GM19452 (cell line): ENCODE results near the gene HOPX.
"Not testable (repeated sequence)": the region's sequence is repeated elsewhere in the genome, so short reads cannot be mapped to it uniquely, and the experiment has no call there.

Experiments
- ATAC-seq: cut with Tn5 transposase; IDR thresholded peaks from one replicate; pipeline ENCODE4 v1.9.1; 2021; ENCODE audit not compliant: unreplicated experiment

Gene HOPX, protein sequence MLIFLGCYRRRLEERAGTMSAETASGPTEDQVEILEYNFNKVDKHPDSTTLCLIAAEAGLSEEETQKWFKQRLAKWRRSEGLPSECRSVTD

DNA sequence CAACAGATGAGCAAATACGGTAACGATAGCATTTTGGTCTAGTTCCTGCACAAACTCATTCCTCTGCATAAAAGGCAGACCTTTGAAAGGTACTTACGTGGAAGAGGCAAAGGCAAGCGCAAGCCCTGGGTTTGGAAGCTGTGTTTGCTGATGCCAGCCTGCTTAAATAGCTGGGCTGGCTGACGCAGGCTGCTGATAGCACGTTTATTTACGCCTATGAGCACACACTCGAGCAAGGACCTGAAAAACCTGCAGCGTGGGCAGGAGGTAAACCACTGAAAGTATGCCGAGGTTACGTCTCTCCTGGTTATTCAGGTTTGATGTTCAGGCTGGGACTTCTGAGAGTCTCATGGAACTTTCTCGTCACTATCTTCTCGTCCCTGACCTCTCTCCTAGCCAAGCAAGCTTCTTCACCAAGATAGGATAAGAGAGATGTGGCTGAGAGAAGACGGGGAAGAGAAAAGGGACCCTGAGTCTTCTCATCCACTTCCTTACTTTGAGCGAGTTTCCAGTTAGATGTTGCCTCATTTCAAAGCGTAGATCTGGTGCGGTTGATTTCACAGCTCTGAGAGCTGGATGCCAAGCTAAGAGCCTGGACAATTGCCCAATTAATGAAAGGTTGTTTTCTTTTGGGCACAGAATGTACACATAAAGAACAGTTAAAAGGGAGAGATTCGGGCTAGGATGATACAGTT is at the start of gene HOPX:
TSS of gene HOPX (minus strand) at position 139 of the 695 bp plus-strand sequence. CDS start 23,480 bp downstream, outside the sequence.
- ATAC-seq = no peak

DNA sequence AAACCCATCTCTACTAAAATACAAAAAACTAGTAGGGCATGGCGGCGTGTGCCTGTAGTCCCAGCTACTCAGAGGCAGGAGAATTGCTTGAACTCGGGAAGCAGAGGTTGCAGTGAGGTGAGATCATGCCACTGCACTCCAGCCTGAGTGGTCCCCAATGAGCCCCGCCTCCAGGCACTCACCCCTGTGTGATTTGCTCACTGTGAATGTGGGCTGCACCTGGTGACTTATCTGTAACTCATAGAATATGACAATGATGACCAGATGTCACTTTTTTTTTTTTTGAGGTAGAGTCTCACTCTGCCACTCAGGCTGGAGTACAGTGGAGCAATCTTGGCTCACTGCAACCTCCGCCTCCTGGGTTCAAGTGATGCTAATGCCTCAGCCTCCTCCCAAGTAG is 49.0 kb upstream of the HOPX start:
- no peak for ATAC-seq

DNA sequence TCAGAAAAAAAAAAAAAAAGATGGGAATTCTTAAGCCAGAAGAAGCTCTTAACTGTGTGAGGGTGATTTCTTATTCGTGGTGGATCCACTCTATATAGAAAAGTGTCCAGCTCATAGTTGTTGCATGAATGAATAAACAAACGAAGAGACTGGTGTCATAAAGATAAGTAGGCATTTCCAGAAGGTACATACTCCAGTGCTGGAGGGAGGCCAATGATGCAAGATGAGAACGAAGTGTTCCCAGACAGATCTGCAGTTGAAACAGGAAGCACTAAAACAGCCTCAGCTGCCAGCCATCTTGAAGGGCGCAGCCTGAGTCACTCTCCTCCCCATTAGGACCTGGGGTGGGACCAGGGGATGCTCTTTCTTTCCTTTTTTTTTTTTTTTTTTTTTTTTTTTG is 47.4 kb upstream of the HOPX start:
- ATAC-seq = no peak

DNA sequence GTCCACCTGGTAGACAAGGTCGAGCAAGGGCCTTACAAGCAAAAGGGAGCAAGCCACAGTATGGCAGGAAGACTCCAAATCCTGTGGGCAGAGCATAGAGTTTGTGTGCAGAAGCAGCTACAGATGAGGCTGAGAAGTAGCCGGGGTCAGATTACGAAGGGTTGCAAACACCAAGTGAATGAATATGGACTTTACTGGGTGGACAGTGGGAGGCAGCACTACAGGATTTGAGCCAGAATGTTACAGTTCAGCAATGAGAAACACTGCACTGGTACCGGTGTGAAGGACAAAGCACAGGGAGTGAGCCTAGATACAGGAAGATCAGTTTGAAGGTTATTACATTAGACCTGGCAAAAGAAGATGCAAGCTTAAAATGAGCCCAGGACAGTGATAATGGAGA is 46.1 kb upstream of the HOPX start:
- ATAC-seq = no peak

DNA sequence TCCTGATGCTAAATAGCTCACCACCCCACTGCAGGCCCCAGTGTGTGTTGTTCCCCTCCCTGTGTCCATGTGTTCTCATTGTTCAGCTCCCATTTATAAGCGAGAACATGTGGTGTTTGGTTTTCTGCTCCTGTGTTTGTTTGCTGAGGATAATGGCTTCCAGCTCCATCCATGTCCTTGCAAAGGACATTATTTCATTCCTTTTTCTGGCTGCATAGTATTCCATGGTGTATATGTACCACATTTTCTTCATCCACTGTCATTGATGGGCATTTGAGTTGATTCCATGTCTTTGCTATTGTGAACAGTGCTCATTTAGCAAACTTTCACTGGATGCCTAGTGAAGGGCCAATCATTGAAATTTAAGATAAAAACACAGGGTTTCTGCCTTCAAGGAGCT is 45.5 kb upstream of the HOPX start:
- not testable (repeated sequence) for ATAC-seq

DNA sequence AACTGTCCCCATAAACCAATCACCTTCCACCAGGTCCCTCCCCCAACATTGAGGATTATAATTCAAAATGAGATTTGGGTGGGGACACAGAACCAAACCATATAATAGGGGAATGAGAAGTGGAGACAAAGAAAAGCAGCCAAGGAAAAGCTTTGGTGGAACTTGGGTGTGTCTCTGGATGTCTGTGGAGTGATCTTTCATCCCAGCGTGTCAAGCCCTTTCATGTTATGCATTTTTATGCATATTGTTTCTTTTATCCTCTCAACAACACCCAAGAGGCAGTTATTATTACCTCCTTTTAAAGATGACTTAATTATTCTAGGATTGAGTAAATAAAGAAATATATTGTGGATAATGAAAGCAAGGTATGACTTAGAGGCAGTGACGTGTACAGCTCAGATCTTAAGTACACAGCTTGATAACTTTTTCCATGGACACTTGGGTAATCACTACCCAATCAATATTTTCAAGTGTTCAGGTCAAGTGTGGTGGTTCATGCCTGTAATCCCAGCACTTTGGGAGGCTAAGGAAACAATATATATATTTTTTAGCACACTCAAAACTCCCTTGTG is 42.6 kb upstream of the HOPX start:
- no peak for ATAC-seq

DNA sequence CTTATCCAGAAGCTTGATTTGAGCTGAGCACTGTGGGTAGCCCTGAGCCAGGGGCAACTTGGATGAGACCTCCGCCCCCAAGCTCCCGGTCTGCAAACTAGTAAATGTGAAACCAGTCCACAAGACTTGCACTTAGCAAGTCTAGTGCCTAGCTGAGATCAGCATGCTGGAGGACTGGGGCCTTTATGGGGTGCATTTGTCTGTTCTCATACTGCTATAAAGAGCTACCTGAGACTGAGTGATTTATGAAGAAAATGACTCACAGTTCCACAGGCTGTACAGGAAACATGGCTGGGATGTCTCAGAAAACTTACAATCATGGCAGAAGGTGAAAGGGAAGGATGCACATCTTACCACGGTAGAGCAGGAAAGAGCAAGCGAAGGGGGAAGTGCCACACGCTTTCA is 42.1 kb upstream of the HOPX start:
- ATAC-seq = no peak

DNA sequence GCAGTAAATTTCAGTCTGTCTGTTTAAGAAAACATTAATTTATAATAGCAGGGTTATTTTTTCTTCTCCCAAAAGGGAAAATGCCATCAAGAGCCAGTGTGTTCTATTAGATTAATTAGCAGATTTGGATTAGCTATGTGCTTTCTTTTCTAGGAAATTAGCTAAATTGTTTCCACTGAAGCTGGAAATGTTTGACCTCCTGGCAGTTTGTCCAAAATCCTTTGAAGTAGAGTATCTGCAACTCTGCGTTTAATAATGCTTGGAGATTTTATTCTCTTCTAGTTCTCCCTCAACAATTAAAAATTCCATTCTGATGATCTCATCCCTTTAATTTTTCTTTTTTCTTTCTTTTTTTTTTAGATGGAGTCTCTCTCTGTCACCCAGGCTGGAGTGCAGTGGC is 27.1 kb upstream of the HOPX start:
- no peak for ATAC-seq

DNA sequence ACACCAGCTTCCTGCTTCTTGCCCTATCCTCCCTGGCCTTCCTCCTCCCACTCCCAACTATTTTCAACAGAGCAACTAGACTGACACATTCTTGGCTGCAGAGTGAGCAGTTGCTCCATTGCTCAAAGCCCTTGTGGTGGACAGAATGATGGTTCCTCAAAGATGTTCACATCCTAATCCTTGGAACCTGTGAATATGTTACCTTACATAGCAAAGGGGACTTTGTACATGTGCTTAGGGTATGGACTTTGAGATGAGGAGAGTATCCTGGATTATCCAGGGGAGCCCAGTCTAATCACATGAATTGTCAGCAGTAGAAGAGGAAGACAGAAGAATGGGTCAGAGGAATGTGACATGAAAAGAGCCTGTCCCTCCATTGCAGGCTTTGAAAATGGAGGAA is 24.9 kb upstream of the HOPX start:
- no peak for ATAC-seq

DNA sequence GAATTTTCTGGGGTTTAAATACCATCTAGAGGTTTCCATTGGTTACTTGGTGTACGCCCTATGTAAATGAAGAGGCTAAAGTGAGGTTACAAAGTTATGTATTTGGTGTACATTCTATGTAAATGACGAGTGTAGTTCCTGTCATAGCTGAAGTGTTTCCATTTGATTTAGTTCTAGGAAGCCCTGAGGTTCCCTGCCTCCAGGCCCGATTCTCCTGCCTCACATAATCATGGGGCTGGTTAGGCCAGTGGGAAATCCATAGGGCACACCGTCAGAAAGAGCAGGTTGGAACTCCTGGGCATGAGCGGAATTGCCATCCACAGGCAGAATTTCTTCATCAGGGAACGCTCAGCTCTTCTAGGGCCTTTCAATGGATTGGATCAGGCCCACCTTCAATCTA is 24.2 kb upstream of the HOPX start:
- no peak for ATAC-seq

DNA sequence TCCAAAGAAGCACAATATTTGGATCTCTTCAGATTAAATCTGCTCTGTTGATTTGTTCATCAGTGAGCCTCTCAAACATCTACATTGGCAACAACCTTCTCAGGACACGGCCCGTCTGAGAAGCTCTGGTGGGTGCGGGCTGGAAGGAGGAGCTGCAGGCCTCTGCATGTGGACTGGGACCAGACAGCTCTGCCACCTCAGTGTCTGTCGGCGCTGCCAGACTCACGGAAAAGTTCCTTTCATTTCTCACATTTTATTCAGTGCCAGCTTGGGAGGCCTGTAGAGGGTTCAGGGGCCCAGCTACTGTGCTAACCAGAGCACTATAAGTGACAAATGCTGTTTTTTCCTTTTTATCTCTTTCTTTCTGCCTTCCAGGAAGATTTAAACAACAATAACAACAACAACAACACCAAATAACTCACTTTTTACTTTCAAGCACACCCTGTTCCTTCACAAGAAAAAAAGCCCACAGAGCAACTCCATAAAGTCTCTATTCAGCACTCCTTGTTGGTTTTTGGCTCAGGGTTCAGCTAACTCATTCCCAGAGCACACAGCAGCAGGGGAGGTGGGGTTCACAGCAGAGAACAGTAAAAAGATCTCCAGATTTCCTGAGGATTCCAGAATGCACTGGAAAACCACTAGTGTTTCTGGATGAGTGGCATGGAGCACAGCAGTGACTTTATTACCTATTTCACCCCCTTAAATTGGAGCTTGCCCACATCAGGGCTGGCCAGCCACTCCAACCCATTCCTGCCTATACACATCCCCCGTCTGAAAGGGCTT is 23.2 kb upstream of the HOPX start:
- ATAC-seq = no peak

DNA sequence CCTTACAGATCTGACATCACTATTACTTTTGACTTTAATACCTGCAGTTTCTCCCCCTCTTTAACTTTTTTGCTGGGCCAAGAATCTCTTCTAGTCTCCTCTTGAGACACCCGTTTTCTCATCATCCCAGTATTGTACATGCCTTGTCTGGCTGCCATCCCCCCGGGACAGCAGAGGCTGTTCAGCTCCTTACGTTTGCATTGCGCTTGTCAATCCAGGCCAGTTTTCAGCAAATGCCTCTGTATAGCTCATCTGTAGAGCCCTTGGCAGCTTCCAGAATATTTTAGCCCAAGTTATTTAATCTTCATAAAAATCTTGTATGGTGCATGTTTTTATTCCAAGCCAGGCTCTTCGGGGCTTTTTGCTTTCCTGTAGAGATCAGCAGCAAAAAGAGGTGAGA is 22.3 kb upstream of the HOPX start:
- ATAC-seq = no peak

DNA sequence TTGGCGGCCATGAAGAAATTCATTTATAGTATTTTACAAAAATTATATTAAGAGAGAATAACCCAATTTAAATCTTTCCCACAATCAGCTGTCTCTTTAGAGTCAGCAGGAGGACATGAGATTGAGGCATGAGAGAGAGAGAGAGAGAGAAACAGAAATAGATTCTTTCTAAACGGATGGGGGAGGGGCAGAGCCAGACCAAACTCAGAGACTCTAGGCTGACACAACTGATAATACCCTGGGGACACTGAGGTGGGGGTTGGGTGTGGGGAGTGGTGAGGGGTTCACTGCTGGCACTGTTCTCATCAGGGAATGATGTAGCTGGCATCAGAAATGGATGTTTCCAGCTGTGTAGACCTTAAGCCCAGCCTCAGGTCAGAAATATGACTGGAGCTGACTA is 20.5 kb upstream of the HOPX start:
- ATAC-seq = no peak

DNA sequence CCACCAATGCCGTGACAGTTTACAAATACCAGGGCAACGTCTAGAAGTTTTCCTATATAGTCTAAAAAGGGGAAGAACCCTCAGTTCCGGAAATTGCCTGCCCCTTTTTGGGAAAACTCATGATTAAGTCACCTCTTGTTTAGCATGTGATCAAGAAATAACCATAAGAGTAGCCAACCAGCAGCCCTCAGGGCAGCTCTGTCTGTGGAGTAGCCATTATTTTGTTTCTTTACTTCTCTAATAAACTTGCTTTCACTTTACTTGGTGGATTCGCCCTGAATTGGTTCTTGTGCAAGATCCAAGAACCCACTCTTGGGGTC is 20.0 kb upstream of the HOPX start:
- no peak for ATAC-seq

DNA sequence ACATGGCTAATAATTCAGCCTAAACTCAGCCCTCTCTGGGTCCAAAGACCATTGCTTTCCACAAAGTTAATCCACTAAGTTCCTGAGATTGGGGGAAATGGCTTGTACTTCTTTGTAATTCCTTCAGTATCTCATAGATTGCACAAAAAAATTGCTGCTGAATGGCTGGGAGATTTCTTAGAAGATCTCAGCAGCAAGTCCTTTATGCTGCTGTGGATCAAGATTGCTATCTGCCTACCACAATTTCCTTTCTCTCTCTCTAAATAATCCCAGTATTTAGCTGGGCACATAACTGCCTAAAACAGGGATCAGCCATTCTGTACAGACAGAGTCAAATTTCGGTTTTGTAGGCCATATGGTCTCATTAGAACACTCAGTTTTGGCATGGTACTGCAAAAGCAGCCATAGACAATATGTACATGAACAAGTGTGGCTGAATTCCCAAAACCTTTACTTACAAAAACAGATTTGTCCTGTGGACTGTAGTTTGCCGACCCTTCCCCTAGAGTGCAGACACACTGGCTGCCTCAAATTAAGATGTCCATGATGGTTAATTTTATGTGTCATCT is 18.5 kb upstream of the HOPX start:
- no peak for ATAC-seq

DNA sequence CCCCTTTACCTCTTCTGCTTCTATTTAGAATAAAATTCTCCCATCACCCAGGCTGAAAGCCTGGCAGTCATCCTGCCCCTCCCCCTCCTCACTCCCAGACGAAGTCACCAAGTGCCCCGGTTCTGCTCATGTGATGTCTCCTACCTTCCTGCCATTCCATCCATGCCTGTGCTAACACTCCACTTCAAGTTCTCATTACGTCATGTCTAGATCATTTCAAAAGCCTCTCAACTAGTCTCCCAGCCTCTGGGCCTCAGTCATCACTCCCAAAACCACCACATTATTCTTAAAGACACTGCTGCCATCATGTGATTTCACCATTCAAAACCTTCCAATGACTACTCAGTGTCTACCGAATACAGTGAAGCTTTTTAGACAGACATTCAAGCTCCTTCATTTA is 17.2 kb upstream of the HOPX start:
- ATAC-seq = no peak

DNA sequence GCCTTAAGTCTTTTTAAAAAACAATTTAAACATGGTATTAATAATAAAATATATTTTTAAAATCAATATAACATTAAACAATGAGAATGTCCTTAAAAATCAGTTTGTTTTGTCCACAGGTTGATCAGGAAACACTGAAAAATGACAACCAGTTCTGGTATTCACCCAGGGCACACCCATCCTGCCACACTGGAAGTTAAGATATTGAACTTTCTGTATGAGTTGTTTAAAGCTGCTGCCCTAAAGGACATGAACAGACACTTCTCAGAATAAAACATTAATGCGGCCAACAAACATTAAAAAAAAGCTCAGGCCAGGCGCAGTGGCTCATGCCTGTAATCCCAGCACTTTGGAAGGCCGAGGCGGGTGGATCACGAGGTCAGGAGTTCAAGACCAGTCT is 15.0 kb upstream of the HOPX start:
- ATAC-seq = no peak

DNA sequence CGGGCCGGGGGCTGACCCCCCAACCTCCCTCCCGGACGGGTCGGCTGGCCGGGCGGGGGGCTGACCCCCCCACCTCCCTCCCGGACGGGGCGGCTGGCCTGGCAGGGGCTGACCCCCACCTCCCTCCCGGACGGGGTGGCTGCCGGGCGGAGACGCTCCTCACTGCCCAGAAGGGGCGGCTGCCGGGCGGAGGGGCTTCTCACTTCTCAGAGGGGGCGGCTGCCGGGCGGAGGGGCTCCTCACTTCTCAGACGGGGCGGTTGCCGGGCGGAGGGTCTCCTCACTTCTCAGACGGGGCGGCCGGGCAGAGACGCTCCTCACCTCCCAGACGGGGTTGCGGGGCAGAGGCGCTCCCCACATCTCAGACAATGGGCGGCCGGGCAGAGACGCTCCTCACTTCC is 12.4 kb upstream of the HOPX start:
- ATAC-seq = not testable (repeated sequence)

DNA sequence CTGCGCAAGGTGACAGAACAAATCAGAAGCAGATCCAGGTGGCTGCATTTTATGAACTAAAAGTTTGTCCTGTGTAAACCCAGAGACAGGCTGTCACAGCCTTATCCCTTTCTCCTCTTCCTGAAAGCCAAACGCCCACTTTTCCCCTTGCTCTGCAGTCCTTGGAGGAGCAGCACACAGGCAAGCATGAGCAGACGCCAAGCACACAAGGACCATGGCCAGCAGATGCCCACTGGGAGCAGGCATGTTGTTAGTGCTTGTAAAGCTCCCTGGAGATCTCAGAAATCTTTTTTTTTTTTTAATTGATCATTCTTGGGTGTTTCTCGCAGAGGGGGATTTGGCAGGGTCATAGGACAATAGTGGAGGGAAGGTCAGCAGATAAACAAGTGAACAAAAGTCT is 11.5 kb upstream of the HOPX start:
- no peak for ATAC-seq

DNA sequence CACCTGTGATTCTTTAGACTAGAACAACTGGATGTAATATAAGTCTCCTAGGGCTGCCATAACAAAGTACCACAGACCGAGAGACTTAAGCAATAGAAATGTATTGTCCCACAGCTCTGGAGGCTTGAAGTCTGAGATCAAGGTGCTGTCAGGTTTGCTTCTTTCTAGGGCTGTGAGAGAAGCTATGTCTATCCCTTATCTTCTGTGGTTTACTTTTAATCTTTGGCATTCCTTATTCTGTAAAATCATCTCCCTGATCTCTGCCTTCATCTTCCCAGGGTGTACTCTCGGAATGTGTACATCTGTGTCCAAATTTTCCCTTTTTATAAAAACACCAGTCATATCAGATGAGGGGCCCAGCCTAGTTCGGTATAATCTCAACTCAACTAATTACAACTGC is 10.3 kb upstream of the HOPX start:
- ATAC-seq = no peak

DNA sequence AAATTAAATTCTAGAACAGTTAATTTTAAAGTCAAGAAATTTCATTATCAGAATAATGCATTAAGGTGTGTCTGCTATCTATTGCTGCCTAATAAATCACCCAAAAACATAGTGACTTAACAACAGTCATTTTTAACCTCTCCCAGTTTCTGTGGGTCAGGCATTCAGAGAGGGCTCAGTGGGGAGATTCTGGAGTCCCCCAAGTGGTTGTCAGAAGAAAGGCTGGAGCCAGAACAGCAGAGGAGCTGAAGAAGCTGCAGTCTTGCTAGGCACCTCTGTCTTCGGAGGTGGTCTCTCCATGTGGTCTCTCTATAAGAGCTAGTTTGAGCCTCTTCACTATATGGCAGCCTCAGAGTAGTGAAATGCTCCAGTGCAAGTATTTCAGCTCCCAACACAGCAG is 9.3 kb upstream of the HOPX start:
- ATAC-seq = no peak
